Fibroblast of lung (primary cell): Measurements from ENCODE around the gene EN2.
A peak's percentile ranks its signal among the peaks of the same experiment; 100 is the strongest.

Experiments
- CTCF ChIP-seq, 2 donors: IDR thresholded peaks in 1 of 2; conservative IDR thresholded peaks in 1 of 2; 1 replicate in 1 of 2; 2 replicates in 1 of 2; pipeline ENCODE4 v1.5.1; 2011 to 2012; ENCODE audit warnings: low read length in 2 of 2, control low read depth in 1 of 2, inconsistent platforms in 1 of 2, low read depth in 1 of 2, mild to moderate bottlenecking in 1 of 2
- EZH2 ChIP-seq: IDR thresholded peaks from 2 replicates; pipeline ENCODE4 v1.5.1; 2012; ENCODE audit warnings: low read length, control low read depth, mild to moderate bottlenecking; ENCODE audit errors: missing control alignments

DNA sequence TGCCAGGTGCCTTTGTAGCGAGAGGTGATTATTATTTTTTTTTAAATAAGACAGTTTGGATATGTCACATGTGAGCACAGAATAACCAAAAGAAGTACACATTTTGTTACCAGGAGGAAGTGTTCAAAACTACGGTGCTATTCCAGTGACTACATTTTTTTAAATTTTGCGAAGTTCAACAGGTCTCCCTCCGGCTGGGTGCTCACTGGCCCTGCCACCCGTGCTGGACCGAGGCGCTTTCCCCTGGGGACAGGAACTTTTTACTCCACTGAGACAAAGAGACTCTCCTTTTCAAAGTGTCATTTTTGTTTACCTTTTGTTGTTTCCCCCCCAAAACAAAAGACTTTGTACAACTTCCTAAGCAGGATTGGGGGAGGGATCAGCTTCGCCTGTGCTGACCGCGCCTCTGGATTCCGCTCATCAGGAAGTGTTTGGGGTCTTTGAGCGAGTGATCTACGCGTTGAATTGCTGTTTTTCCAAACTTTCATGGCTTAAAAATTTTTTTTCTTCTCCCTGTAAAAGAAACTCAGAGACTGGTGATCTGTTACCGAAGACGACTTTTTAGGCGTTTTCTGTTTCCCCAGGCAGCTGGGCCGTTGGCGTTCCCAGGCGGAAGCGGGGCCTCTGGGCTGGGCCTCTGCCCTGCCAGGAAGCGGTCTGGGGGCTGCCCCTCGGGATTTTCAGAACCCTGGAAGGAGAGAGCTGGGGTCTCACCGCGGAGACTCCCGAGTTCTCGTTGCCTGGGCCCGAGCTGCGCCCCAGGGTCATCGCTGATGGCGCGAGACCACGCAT lies 7.2 kb downstream of the EN2 start:
- TF ChIP-seq CTCF (conservative IDR thresholded peaks at IDR 0.05 in 1 of 2, IDR thresholded peaks at IDR 0.05 in 1 of 2; ENCODE audit: low read depth in 1 of 2, low read length in 2 of 2) (no peak), EZH2 (peak; percentile 16)
